Inflammatory macrophage treated with lipopolysaccharide for 4 hours (primary cell): Measurements from ENCODE around the gene PTRH1.
"Not testable (repeated sequence)": the region's sequence is repeated elsewhere in the genome, so short reads cannot be mapped to it uniquely, and the experiment has no call there.

ENCODE experiments used
- DNase-seq: peaks from one replicate; pipeline ENCODE4 v3.0.0-alpha.2; 2020

Gene PTRH1

DNA sequence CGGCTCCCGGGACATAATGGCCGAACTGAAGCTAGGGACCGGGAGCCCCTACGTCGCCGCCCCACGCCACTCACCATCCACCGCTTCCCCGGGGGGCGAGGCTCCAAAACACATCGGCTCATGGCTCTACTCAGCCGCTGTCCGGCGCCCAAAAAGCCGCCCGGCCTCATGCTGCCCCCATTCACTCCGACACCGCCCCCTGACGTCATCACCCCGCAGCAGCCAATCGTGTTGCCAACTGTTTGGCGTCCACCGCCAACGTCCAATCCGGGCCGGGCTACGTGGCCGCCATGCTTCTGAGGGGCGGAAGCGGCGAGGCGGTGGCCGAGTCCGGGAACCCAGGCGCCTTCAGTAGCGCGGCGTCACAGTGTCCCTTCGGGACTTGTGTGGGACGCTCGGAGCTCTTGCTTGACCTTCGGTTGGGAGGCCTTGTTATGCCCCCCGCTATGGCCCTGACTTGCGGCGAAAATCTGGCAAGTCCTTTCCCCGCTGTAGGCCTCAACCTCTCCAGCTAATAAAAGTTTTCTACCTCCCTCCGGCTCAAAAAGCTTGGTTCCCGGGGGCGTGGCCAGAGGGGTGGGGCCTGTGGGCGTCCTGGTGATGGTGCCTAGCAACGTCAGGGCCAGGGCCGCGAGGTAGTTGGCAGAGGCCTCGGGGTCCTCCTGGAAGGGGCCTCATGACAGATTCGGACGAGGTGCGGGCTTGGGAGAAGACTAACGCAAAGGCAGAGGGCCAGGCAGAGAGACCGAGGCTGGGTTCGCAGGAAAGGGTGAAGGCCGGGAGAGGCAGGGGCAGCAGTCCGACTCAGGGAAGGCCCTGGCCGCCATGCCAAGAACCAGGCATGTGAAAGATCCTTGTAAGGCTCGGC lies at the start of gene PTRH1, which contains the start of gene TTC16:
Gene PTRH1 (minus strand): TSS at position 194 of the 868 bp plus-strand sequence. CDS start 24 bp downstream, at position 170.
Gene TTC16 (plus strand): TSS at position 610 of the 868 bp plus-strand sequence. CDS start 67 bp downstream, at position 677.
- peak; percentile 97 for DNase-seq

- peak; percentile 72 for DNase-seq
These were observed 48.5 kb upstream of the PTRH1 start for GRCh38 chr9:127763918-127764384.

GRCh38 chr9:127762111-127762676 lies 46.7 kb upstream of the PTRH1 start:
- DNase-seq, result peak; percentile 50

DNA sequence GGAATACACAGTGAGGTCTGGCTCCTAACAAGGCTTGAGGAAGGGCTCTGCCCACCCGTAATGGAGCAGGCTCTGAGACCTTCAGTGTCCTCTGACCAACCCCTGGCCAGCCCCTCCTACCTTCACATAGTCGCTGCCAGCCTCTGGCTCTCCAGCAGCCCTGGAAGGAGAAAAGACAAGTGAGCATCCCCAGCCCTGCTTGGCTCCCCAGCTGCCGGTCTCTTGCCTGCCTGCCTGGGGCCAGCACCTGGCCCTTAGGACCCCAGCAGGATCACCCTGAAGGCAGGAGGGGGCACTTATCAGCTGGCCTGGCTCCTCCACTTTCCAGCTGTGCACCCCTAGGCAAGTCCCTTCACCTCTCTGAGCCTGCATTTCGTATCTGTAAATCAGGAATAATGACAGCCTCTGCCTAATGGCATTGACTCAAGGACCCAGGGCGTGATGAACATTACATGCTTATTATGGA lies 46.1 kb upstream of the PTRH1 start:
- no peak for DNase-seq

DNA sequence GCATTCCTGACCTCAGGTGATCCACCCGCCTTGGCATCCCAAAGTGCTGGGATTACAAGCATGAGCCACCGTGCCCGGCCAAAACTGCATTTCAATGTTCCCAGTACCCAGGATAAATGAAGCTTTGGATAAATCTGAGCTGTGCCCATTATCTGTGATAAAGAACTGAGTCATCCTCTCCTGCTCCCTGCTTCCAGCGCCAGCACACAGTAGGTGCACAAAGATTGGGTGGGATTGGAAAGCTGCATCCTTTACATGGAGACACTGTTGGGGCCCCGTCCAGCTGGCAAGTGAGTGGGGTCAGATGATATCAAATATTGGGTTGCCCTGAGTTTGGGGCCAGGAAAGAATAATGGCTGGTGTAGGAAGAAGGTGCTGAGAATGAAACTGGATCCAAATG lies 45.6 kb upstream of the PTRH1 start:
- no peak for DNase-seq

DNA sequence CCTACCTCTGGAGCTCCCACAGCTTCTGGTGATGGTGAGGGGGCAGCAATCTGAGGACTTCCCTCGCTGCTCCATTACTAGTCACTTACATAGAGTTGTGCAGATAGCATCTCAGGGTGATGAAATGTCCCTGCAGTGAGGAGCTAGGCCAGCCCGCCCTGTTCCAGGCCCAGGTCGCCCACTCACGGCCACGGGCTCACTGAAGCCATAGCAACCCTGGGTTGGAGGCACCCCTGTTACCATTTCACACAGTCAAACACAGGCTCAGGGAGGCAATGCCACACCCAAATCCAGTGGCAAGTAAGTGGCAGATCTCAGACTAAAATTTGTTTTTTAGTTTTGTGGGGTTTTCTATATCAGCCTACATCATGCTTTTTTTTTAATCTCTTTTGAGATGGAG lies 43.4 kb upstream of the PTRH1 start:
- DNase-seq, result no peak

- not testable (repeated sequence) for DNase-seq
These were observed 41.3 kb upstream of the PTRH1 start for GRCh38 chr9:127756776-127757175.

DNA sequence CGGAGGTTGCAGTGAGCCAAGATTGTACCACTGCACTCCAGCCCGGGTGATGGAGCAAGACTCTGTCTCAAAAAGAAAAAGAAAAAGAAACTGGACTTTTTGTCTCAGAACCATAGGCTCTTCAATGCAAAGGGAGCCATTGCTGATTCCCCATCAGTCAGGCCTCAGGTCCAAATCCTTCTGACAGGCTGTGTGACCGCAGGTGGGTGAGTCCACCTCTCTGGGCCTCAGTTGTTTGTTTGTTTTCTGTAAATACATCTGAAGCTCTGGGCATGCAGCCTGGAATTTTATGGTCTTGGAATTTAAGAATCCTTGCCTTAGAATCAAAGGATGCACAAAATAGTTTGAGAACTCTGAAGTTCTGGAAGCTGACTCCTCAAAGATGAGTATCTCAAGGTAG lies 40.8 kb upstream of the PTRH1 start:
- DNase-seq, result no peak

- no peak for DNase-seq
These were observed 39.9 kb upstream of the PTRH1 start for GRCh38 chr9:127755061-127756060.

GRCh38 chr9:127754099-127755060 lies 38.9 kb upstream of the PTRH1 start:
- no peak for DNase-seq

GRCh38 chr9:127753622-127754021 lies 38.2 kb upstream of the PTRH1 start:
- DNase-seq, result peak; percentile 41

DNA sequence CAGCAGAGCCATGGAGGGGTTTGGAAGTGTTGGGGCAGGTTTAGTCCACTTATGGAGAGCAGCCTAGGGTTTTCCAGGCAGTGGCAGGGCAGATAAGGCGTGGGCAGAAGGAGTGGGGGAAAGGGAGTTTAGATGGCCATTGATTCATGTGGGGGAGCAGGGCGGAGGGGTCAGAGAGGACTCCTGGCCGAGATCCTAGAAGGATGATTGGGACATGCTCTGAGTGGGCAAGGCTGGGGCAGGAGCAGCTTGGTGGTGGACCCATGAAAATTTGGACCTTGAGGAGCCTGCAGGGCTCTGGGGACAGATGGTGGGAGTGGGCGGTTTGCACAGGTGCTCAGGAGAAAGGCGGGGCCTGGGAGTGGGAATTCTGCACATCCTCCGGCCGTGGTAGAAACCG lies 37.7 kb upstream of the PTRH1 start:
- no peak for DNase-seq

- DNase-seq, result no peak
These were observed 36.0 kb upstream of the PTRH1 start for GRCh38 chr9:127751269-127752054.

DNA sequence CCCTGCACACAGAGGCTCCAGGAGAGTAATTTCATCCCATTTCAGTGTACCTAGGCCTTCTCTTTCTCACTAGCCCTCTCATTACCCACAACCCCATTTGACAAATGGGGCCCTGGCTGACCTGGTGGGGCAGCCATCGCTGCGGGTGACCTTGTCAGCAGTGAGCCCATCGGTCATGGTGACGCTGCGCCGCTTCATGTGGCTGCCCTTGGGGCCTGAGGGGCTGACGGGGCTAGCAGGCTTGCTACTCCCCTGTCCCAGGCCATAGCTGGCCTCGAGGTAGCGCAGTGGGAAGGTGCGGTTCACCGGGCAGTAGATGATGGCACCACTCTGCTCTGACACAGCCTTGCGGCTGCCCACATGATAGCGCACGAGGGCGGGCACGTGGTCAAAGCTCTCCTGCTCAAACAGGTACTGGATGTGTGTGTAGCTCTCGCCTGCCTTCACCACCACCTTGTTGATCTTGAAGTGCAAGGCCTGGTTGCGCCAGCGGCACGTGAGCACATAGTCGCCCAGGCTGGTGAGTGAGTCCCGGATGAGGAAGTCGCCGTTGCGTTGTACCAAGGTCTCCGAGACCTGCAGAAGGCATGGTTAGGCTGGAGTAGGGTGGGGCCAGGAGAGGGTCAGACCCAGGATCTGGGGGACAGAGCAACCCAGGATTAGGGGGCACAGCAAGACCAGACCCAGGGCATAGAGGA lies 33.8 kb upstream of the PTRH1 start:
- no peak for DNase-seq

DNA sequence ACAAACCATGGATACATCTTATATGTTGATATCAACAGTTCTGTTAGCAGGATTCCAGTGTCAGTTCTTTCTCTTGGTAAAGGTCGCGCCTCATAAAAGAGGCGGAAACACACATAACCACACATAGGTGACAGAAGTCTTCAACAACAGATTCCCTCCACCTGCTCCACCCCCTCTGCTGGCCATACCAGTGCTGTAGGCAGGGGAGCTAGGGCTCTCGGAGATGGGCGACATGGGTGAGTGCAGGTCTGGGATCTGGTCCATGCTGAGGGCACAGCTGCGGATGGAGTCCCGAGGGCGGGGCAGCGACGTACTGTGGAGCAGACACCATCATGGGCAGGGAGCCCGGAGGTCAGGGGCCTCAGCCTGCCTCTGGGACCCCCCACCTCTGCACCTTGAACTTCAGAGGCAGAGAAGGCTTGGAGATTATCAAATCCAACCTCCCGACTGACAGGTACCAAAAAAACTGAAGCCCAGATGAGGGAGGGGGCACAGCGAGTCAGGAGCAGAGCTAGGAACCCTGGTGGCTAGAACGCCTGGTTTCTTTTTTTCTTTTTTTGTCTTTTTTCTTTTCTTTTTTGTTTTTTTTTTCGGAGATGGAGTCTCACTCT lies 31.6 kb upstream of the PTRH1 start:
- no peak for DNase-seq

- no peak for DNase-seq
These were observed 29.1 kb upstream of the PTRH1 start for GRCh38 chr9:127744398-127745110.

DNA sequence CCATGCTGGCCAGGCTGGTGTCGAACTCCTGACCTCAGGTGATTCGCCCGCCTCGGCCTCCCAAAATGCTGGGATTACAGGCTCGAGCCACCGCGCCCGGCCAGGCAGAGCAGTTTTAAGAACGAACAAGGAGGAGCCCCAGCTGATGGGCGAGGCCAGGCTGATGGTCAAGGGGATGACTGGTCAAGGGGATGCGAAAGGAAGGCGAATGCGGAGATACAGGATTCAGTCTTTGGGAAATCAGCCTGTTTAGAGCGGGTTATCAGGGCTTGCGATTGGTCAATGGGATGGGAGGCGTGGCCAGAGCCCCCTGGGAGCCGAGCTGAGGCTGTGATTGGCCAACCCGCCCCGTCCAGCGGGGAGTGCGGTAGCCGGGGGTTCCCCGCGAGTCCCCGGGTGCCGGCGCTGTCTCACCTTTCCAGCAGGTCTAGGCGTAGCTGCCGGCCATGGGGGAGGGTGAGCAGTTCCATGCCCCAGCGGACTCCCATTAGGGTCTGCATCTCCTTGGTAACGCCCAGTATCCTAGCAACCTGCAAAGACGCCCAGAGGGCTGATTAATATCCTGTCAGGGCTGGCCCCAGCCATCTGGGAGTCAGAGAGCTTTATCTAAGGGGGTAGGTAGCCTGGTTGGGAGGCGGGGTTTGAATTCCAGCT lies 27.1 kb upstream of the PTRH1 start:
- DNase-seq, result no peak

DNA sequence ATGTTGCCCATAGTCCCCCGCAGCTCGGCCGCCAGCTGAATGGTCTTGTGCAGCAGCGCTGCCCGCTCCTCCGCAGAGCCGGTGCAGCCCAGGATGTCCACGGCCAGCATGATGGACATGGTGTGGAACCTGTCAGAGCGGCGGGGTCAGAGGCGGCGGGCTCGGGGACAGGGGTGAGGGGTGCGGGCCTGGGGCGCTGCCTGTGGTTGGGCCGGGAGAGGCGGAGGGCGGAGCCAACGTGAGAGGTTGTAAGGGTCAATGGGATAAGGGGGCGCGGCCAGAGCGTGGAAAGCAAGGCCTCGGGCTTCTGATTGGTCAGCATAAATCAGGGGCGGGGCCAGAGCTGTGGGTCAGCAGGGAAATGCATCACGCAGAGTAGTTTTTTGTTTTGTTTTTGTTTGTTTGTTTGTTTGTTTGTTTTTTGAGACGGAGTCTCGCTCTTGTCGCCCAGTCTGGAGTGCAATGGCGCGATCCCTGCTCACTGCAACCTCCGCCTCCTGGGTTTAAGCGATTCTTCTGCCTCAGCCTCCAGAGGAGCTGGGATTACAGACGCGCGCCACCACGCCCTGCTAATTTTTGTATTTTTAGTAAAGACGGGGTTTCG lies 26.5 kb upstream of the PTRH1 start:
- DNase-seq, result no peak
